HG02588 (cell line): ENCODE results near the gene ADAMTS2.

ENCODE experiments used
- ATAC-seq: cut with Tn5 transposase; IDR thresholded peaks from one replicate; pipeline ENCODE4 v1.9.1; 2021; ENCODE audit warnings: mild to moderate bottlenecking, moderate library complexity; ENCODE audit not compliant: unreplicated experiment

The ADAMTS2 gene

GRCh38 chr5:179207470-179207869 is 137.8 kb downstream of the ADAMTS2 start:
- ATAC-seq = no peak

- no peak for ATAC-seq
Measured at GRCh38 chr5:179206366-179206765, 138.9 kb downstream of the ADAMTS2 start.

GRCh38 chr5:179205277-179205676 is 140.0 kb downstream of the ADAMTS2 start:
- no peak for ATAC-seq

- no peak for ATAC-seq
Measured at GRCh38 chr5:179204572-179204971, 140.7 kb downstream of the ADAMTS2 start.

- ATAC-seq = no peak
Measured at GRCh38 chr5:179203248-179203647, 142.0 kb downstream of the ADAMTS2 start.

GRCh38 chr5:179201986-179202385 is 143.3 kb downstream of the ADAMTS2 start:
- no peak for ATAC-seq

GRCh38 chr5:179199246-179199645 is 146.0 kb downstream of the ADAMTS2 start:
- no peak for ATAC-seq

GRCh38 chr5:179198825-179199224 is 146.4 kb downstream of the ADAMTS2 start:
- ATAC-seq = no peak

GRCh38 chr5:179196405-179197079 is 148.7 kb downstream of the ADAMTS2 start:
- ATAC-seq = no peak

GRCh38 chr5:179195561-179196404 is 149.5 kb downstream of the ADAMTS2 start:
- ATAC-seq = no peak

GRCh38 chr5:179194941-179195381 is 150.3 kb downstream of the ADAMTS2 start:
- no peak for ATAC-seq

- ATAC-seq = no peak
Measured at GRCh38 chr5:179194201-179194910, 150.9 kb downstream of the ADAMTS2 start.

GRCh38 chr5:179193746-179194145 is 151.5 kb downstream of the ADAMTS2 start:
- no peak for ATAC-seq

GRCh38 chr5:179192891-179193470 is 152.3 kb downstream of the ADAMTS2 start:
- no peak for ATAC-seq

GRCh38 chr5:179192185-179192890 is 152.9 kb downstream of the ADAMTS2 start:
- no peak for ATAC-seq

- no peak for ATAC-seq
Measured at GRCh38 chr5:179191506-179192184, 153.6 kb downstream of the ADAMTS2 start.

GRCh38 chr5:179190851-179191505 is 154.3 kb downstream of the ADAMTS2 start:
- no peak for ATAC-seq

GRCh38 chr5:179188636-179189035 is 156.6 kb downstream of the ADAMTS2 start:
- ATAC-seq = no peak
